ENCODE results near the gene TAS2R42.

TAS2R42 gene

DNA sequence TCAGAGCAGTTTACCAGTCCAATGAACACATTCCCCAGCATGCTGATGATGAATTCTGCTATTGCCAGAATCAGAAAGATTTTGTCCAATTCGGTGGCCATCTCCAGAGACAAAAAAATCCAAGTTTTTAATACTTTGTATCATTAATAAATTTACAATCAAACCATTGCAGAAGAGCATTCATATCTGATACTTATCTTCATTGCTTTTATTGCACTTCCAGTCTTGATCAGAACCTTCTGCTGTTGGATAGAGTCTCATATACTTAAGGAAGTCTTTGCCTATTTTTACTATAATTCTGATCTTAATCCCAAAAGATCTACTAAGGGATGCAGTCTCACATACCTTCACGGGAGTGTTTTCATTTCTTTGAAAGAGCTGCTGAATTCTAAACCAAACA lies at the start of gene TAS2R42:
TSS of gene TAS2R42 (minus strand) at position 101 of the 400 bp plus-strand sequence. CDS start at position 101, 0 bp downstream.
- no peaks in the 10 kb centered on the region for H3K79me2 ChIP-seq (ENCODE audit: insufficient read depth, low read length)
- H4K20me1 ChIP-seq (ENCODE audit: insufficient read depth, low read length, poor library complexity, severe bottlenecking): no peaks in the 10 kb centered on the region
- no peaks in the 10 kb centered on the region for H3K36me3 ChIP-seq (ENCODE audit: insufficient read depth, low read length)
- no peaks in the 10 kb centered on the region for H3K9me2 ChIP-seq (replicated peaks; ENCODE audit: low read depth, low read length)
- H3K4me2 ChIP-seq (ENCODE audit: low read depth, low read length, poor library complexity, severe bottlenecking): no peak within 1 kb of the TSS
- no peaks in the 10 kb centered on the region for H3K4me1 ChIP-seq (ENCODE audit: insufficient read depth, low read length, poor library complexity, severe bottlenecking)
- no peaks in the 10 kb centered on the region for H3K9me3 ChIP-seq (ENCODE audit: insufficient read depth, low read depth, low read length)
- no peak within 1 kb of the TSS for H3K9ac ChIP-seq (ENCODE audit: low read depth, low read length, poor library complexity, severe bottlenecking)
- H3K4me3 ChIP-seq (ENCODE audit: low read length, poor library complexity, severe bottlenecking): no peak within 1 kb of the TSS
- TF ChIP-seq CTCF (conservative IDR thresholded peaks at IDR 0.05; ENCODE audit: low read length): no peak
- no peak for TF ChIP-seq EZH2phosphoT487 (IDR thresholded peaks at IDR 0.05; ENCODE audit: borderline replicate concordance)
- H2AFZ ChIP-seq (ENCODE audit: low read length): no peak within 1 kb of the TSS
- no peaks in the 10 kb centered on the region for H3K27me3 ChIP-seq (ENCODE audit: insufficient read depth, low read length, poor library complexity, severe bottlenecking)
- H3F3A ChIP-seq (ENCODE audit: low read depth): no peaks in the 10 kb centered on the region

DNA sequence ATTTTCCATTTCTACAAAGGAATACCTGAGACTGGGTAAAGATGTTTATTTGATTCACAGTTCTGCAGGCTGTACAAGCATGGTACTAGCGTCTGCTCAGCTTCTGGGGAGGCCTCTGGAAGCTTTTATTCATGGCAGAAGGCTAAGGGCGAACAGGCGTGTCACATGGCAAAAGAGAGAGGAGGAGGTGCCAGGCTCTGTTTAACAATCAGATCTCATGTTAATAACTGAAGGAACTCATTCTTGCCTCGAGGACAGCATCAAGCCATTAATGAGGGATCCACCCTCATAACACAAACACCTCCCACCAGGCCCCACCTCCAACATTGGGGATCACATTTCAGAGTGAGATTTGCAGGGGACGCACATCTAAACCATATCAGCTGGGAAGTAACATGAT lies 46.8 kb upstream of the TAS2R42 start:
- H3K9me2 ChIP-seq (replicated peaks; ENCODE audit: low read depth, low read length): no peaks in the 10 kb centered on the region
- no peaks in the 10 kb centered on the region for H3F3A ChIP-seq (ENCODE audit: low read depth)
- no peaks in the 10 kb centered on the region for H3K27me3 ChIP-seq (ENCODE audit: insufficient read depth, low read length, poor library complexity, severe bottlenecking)
- H3K9me3 ChIP-seq (ENCODE audit: insufficient read depth, low read depth, low read length): no peaks in the 10 kb centered on the region
- TF ChIP-seq EZH2phosphoT487 (IDR thresholded peaks at IDR 0.05; ENCODE audit: borderline replicate concordance): no peak
- no peak for TF ChIP-seq CTCF (conservative IDR thresholded peaks at IDR 0.05; ENCODE audit: low read length)
- no peaks in the 10 kb centered on the region for H3K79me2 ChIP-seq (ENCODE audit: insufficient read depth, low read length)
- no peak overlapping the region for H3K4me2 ChIP-seq (ENCODE audit: low read depth, low read length, poor library complexity, severe bottlenecking)
- no peak overlapping the region for H3K4me3 ChIP-seq (ENCODE audit: low read length, poor library complexity, severe bottlenecking)
- H3K9ac ChIP-seq (ENCODE audit: low read depth, low read length, poor library complexity, severe bottlenecking): no peak overlapping the region
- no peaks in the 10 kb centered on the region for H4K20me1 ChIP-seq (ENCODE audit: insufficient read depth, low read length, poor library complexity, severe bottlenecking)
- H3K36me3 ChIP-seq (ENCODE audit: insufficient read depth, low read length): no peaks in the 10 kb centered on the region
- H2AFZ ChIP-seq (ENCODE audit: low read length): no peak overlapping the region
- H3K4me1 ChIP-seq (ENCODE audit: insufficient read depth, low read length, poor library complexity, severe bottlenecking): no peaks in the 10 kb centered on the region

DNA sequence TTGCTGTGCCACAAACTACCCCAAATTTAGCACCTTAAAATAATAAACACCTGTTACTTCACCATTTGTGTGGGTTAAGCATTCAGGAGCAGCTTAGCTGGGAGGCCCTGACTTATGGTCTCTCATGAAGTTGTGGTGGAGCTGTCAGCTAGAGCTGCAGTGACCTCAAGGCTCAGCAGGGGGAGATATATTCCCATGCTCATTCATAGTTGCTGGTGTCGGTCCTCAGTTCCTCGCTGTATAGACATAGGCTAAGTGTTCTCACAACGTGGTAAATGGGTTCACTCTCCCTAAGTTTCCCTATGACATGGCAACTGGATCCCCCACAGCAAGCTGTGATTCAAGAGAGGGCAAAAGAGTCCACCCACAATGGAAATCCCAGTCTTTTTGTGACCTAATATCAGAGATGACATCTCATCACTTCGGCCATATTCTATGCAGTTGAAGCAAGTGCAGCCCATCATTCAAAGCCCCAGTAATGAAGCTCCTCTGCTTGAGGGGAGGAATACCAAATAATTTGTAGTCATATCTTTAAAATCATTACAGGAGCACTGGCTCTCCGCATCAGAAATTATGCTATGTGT lies 41.7 kb upstream of the TAS2R42 start:
- 0 out of 2 replicates have a peak overlapping the region, but pooled peaks have one; percentile 60 for H2AFZ ChIP-seq (ENCODE audit: low read length)

More for the DNA sequence above, 41.7 kb upstream of the TAS2R42 start:
- H3K4me1 ChIP-seq (ENCODE audit: insufficient read depth, low read length, poor library complexity, severe bottlenecking): no peaks in the 10 kb centered on the region
- TF ChIP-seq CTCF (conservative IDR thresholded peaks at IDR 0.05; ENCODE audit: low read length) (peak; percentile 69), EZH2phosphoT487 (IDR thresholded peaks at IDR 0.05; ENCODE audit: borderline replicate concordance) (no peak)
- no peaks in the 10 kb centered on the region for H3K27me3 ChIP-seq (ENCODE audit: insufficient read depth, low read length, poor library complexity, severe bottlenecking)
- H3K9me3 ChIP-seq (ENCODE audit: insufficient read depth, low read depth, low read length): no peaks in the 10 kb centered on the region
- no peaks in the 10 kb centered on the region for H3K36me3 ChIP-seq (ENCODE audit: insufficient read depth, low read length)
- H3K4me2 ChIP-seq (ENCODE audit: low read depth, low read length, poor library complexity, severe bottlenecking): no peak overlapping the region
- no peaks in the 10 kb centered on the region for H3F3A ChIP-seq (ENCODE audit: low read depth)
- no peaks in the 10 kb centered on the region for H4K20me1 ChIP-seq (ENCODE audit: insufficient read depth, low read length, poor library complexity, severe bottlenecking)
- H3K79me2 ChIP-seq (ENCODE audit: insufficient read depth, low read length): no peaks in the 10 kb centered on the region
- no peaks in the 10 kb centered on the region for H3K9me2 ChIP-seq (replicated peaks; ENCODE audit: low read depth, low read length)
- no peak overlapping the region for H3K4me3 ChIP-seq (ENCODE audit: low read length, poor library complexity, severe bottlenecking)
- H3K9ac ChIP-seq (ENCODE audit: low read depth, low read length, poor library complexity, severe bottlenecking): no peak overlapping the region

Measured in Loucy (cell line).